ENCODE data around the gene ZWINT. TPM values are rescaled to one million over a fixed set of nuclear protein-coding genes. Genes with fewer than 3 reads are reported as not detected.

Gene ZWINT
- total and polyA plus RNA-seq, 2 of the 13 experiments (the other 11 are each of a cell fraction or from before 2014, with no cell fraction given), result 27.3 to 121 TPM

DNA sequence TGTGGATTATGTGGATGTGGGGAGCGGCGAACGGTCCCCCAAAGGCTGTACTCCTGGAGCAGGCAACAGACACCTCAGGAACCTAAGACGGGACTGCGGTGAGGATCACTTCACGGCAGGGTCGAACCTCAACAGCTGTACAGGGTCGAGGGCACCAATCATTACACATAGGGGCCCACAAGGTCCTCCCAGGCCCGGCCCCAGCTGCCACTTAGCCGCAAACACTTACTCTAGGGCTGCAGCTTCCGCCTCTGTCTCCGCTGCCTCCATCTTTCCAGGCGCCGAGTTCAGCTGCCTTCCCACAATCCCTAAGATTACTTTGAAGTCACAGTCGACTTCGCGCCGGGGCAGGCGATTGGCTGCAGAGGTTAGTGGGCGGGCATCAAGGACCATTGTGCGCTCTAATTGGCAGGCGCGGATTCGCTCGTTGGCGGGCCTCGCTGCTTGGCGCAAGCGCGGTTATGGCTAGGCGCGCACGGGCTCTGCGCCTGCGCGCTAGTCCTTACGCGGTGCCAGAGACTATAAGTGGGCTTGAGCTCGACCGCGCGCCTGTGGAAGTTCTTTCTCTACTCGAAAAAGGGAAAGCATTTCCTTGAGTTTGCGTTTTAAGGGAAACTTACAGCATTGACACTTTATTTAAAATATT, at the start of gene ZWINT (continued):
- peak; percentile 90 for TF ChIP-seq ARNT2 (CRISPR knock-in tag; IDR thresholded peaks at IDR 0.05; ENCODE audit: low read depth)
- peak; percentile 94 for TF ChIP-seq GATAD1 (CRISPR knock-in tag; IDR thresholded peaks at IDR 0.05)
- TF ChIP-seq, protein P1, sequence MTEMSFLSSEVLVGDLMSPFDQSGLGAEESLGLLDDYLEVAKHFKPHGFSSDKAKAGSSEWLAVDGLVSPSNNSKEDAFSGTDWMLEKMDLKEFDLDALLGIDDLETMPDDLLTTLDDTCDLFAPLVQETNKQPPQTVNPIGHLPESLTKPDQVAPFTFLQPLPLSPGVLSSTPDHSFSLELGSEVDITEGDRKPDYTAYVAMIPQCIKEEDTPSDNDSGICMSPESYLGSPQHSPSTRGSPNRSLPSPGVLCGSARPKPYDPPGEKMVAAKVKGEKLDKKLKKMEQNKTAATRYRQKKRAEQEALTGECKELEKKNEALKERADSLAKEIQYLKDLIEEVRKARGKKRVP (CRISPR knock-in tag; IDR thresholded peaks at IDR 0.05), result peak in 1 of 2 experiments; percentile 77; a peak in 2 of 4 replicates
- peak; percentile 68; the same call in 1 of the 2 replicates for TF ChIP-seq GABPB1 (CRISPR knock-in tag; IDR thresholded peaks at IDR 0.05)
- TF ChIP-seq ZNF143 (CRISPR knock-in tag; IDR thresholded peaks at IDR 0.05), result peak; percentile 86
- TF ChIP-seq, protein P2, sequence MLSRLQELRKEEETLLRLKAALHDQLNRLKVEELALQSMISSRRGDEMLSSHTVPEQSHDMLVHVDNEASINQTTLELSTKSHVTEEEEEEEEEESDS (CRISPR knock-in tag; IDR thresholded peaks at IDR 0.05; ENCODE audit: borderline replicate concordance), result 0 out of 2 replicates have a peak, but pooled peaks have one; percentile 49

DNA sequence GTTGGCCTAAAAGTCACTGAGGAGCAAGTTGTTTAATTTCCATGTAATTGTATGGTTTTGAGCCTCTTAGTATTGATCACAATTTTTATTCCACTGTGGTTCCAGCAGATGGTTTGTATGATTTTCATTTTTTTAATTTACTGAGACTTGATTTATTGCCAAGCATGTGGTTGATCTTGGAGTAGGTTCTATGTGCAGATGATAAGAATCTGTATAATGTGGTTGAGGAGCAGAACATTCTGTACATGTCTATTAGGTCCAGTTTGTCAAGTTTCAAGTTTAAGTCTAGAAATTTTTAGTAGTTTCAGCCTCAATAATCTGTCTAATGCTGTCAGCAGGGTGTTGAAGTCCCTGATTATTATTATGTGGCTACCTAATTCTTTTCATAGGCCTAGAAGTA, 22.7 kb upstream of the ZWINT start:
- no peak for TF ChIP-seq MAFG (CRISPR knock-in tag; IDR thresholded peaks at IDR 0.05)
- TF ChIP-seq ZSCAN22 (CRISPR knock-in tag; IDR thresholded peaks at IDR 0.05), result no peak
- no peak for TF ChIP-seq ATAD3A (CRISPR knock-in tag; IDR thresholded peaks at IDR 0.05)
- TF ChIP-seq FOXK1 (CRISPR knock-in tag; IDR thresholded peaks at IDR 0.05; ENCODE audit: borderline replicate concordance, low read depth), result no peak
- no peak for TF ChIP-seq RXRB (CRISPR knock-in tag; IDR thresholded peaks at IDR 0.05; ENCODE audit: borderline replicate concordance)
- TF ChIP-seq ZNF749 (CRISPR knock-in tag; IDR thresholded peaks at IDR 0.05; ENCODE audit: borderline replicate concordance), result no peak
- no peak for TF ChIP-seq HOXA9 (CRISPR knock-in tag; IDR thresholded peaks at IDR 0.05; ENCODE audit: borderline replicate concordance)
- TF ChIP-seq, protein P3, sequence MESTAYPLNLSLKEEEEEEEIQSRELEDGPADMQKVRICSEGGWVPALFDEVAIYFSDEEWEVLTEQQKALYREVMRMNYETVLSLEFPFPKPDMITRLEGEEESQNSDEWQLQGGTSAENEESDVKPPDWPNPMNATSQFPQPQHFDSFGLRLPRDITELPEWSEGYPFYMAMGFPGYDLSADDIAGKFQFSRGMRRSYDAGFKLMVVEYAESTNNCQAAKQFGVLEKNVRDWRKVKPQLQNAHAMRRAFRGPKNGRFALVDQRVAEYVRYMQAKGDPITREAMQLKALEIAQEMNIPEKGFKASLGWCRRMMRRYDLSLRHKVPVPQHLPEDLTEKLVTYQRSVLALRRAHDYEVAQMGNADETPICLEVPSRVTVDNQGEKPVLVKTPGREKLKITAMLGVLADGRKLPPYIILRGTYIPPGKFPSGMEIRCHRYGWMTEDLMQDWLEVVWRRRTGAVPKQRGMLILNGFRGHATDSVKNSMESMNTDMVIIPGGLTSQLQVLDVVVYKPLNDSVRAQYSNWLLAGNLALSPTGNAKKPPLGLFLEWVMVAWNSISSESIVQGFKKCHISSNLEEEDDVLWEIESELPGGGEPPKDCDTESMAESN (CRISPR knock-in tag; conservative IDR thresholded peaks at IDR 0.05), result no peak
- Histone ChIP-seq H2AFZ (ENCODE audit: low read length) (no peak overlapping the region), H3K79me2 (ENCODE audit: insufficient read depth, low read length) (no peaks in the 10 kb centered on the region), H3K9me3 (ENCODE audit: low read length) (peaks cover 9% of the 10 kb centered on the region), H3K9ac (ENCODE audit: insufficient read depth, low read depth, low read length) (no peak overlapping the region), H3K4me1 (ENCODE audit: insufficient read depth, low read length) (no peaks in the 10 kb centered on the region), H3K4me3 (replicated peaks in 1 of 3; ENCODE audit: insufficient read depth in 1 of 3, low read depth in 2 of 3, low read length in 3 of 3) (no peak overlapping the region), H4K20me1 (ENCODE audit: insufficient read depth, low read length) (no peaks in the 10 kb centered on the region), H3K4me2 (ENCODE audit: low read depth, low read length) (no peak overlapping the region), H3K27me3 (ENCODE audit: control insufficient read depth in 1 of 2, insufficient read depth in 2 of 2, low read length in 2 of 2) (no peaks in the 10 kb centered on the region), H3K27ac (ENCODE audit: extremely low read length, insufficient read depth, low read length) (no peak overlapping the region), H3K36me3 (replicated peaks in 1 of 2; ENCODE audit: control insufficient read depth in 1 of 2, insufficient read depth in 2 of 2, low read length in 2 of 2) (no peaks in the 10 kb centered on the region)
- no peak for ATAC-seq
- intact Hi-C loops (cut with micrococcal nuclease; ENCODE audit: unreplicated experiment) (no loop called here), in situ Hi-C loops (cut with HindIII; ENCODE audit: extremely low pct_ligation_motif_present, low pct_unique_long_range_greater_than_20kb) (no loop called here)
- no TSS peak for BruUV-seq (replicated peaks)
- ChIA-PET POLR2A (no interaction called here), CTCF (ENCODE audit: low intra/inter-chr PET ratio, low total read pairs) (no interaction called here)
- DNase-seq (ENCODE audit: low spot score), result no peak
- no peak for FAIRE-seq
